NCI-H2081 treated with DMSO at 0.1 percent for 48 hours (cell line): Measurements from ENCODE around the gene PTPN2.
"Not testable (repeated sequence)": the region's sequence is repeated elsewhere in the genome, so short reads cannot be mapped to it uniquely, and the experiment has no call there.

Experiments
- DNase-seq: peaks from one replicate; lab custom pipeline; 2025; lab: John Stamatoyannopoulos, UW

PTPN2 gene

DNA sequence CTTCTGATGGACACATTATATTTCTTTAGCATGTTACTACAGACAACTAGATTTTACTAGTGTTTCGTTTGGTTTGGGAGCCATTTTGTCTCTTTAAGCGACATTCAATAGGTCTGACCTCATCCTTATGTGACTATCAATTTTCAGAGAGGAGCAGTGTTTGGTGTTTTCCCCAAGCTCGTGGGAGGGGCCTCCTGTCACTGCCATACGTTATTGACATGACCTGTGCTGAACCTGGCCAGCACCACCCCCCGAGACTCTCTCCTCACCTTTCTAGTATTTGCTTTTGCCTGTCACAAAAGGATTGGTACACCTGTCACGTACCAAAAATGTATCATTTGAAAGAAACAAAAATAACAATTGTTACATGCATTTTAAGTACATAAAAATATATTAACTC is 111.9 kb downstream of the PTPN2 start:
- DNase-seq = no peak

DNA sequence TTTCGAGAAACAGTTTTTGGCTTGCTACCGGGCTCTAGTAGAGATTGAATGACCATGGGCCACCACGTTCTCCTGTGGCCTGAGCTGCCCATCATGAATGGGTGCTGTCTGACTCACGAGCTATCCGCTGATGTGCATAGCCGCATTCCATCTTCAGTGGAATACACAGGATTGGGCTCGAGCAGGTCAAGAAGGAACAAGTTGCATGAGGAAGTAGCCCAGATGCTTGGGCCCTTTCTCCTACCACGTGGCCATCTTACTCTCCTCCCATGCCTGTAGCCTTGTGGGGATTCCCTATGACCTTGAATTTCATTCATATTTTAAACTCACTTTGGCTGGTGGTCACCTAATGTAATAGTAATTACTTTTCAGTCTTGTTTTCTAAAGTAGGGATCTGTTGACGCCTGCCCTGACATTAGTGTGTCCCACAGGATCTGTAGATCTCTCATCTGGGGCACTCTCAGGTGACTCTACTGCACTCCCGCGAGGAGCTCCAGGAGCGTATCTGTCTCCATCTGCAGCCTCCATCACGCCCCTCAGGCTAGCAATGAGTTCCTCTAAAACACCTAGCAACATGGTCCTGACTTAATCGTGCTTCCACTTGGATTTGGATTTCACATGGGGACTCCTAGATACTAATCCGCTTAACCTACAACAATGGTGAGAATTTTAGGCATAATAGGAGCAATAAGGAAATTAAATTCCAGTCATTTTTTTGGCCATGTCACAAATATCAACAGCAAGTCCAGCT is 113.4 kb downstream of the PTPN2 start:
- DNase-seq = no peak

DNA sequence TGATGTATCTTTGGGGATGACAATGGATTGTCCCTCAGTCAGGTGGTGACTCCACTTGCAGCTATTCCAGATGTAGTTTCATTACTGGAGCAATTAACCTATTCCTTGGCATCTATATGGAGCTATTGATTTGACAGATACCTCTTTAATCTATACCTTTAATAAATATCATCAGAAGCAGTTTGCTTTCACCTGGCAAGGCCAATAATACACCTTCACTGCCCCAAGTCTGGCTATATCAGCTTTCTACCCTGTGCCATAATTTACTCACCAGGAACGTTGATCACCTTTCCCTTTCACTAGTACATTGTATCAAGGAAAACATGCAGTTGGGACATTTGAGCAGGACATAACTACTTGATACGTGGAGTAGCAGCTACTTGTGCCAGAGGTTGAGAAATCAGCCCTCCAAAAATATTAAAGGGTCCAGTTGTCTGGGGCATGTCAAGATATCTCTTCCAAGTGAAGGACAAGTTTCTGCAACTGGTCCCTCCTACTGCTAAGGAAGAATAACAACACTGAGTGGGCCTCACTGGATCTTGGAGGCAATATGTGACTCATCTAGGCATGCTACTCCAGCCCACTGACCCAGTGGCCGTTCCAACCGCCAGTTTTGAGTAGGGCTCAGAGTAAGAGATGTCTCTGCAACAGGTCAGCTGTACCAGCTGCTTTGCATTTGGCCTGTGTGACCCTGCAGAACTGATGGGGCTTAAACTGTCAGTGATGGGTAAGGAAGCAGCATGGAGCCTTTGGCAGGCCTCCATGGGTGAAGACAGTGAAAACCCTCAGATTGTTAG is 114.2 kb downstream of the PTPN2 start:
- no peak for DNase-seq

DNA sequence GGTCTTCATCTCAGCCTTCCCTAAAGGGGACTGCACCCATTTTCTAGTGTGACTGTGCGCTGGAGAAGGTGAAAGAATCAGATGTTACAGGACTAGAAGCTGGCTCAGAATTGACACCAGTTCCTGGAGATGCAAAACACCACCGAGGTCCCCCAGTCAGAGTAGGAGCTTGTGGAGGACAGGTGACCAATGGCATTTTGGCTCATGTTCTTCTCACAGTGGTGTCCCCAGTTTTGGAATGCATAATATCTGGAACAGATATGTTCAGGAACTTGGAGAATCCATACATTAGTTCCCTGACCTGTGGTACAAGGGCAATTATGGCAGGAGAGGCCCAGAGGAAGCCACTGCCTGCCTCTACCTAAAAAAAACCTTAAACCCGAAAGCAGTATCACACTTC is 114.9 kb downstream of the PTPN2 start:
- no peak for DNase-seq

DNA sequence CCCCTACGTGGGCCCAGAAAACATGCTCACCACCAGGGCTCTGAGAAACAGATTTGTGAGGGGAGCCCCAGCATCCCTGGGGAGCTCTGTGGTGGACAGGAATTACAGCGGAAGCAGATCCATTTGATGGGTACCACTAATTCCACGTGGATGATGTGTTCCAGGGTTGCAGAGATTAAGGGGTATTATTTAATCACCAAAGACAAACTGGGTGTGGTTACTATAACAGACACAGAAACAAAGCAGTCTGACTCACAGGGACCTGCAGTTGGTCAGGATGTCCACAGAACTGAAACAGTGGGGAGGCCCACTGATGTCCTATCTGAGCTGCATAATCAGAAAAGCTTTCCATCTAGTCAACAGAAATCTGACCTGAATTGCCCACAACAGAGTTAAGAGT is 115.4 kb downstream of the PTPN2 start:
- no peak for DNase-seq

DNA sequence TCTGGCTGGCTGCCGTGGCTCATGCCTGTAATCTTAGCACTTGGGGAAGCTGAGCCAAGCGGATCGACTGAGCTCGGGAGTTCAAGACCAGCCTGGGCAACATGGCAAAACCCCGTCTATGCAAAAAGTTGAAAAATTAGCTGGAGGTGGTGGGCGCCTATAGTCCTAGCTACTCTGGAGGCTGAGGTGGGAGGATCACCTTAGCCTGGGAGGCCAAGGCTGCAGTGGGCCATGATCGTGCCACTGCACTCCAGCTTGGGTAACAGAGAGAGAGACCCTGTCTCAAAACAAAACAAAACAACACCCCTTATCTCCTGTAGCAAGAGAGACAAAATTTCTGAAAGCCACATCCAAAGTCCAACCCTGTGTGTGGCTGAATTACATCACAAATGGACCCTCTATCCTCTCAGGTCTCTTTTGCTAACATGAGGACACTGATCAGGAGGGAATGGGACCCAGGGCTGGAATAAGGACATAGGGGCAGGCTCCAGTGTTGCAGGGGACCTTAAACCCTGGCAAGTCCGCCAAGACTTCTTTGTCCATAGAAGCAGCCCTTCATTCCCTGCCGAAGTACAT is 116.4 kb downstream of the PTPN2 start:
- DNase-seq = no peak

DNA sequence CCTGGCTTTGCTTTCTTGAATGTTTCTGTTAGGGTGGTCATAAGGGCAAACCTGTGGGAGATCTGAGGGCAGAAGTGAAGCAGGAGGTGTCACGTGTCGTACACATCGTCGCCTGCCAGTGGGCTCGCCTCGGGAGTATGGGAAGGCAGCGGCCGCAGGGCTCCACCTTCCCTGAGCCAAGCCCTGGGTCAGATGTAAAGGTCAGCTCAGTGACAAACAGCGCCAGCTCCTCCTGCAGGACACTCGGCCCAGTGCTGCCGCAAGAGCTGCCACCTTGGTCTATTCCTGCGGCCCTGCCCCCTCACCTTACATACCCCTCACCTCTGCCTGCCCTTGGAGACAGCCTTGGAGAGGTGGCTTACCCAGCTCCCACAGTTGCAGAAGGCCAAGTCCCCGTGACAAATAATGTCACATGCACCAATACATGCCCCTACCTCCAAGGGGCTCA is 117.0 kb downstream of the PTPN2 start:
- DNase-seq = no peak

DNA sequence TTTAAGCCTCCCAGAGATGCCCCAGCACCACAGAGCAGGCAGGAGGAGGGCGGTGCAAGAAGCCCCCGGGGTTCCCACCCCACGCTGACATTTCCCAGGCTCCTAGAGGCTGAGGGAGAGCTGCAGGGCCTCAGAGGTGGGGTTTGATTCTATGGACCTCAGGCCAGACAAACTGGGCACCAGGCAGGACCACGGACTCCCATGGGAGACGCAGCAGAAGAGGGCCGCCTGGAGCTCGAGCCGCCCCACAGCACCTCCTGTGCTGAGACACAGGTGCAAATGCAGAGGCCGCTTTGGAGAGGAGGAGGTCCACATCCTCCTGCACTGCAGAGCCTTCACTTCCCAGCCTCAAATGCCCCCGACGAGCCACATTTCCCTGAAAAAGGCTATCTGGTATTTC is 118.5 kb downstream of the PTPN2 start:
- DNase-seq = no peak

DNA sequence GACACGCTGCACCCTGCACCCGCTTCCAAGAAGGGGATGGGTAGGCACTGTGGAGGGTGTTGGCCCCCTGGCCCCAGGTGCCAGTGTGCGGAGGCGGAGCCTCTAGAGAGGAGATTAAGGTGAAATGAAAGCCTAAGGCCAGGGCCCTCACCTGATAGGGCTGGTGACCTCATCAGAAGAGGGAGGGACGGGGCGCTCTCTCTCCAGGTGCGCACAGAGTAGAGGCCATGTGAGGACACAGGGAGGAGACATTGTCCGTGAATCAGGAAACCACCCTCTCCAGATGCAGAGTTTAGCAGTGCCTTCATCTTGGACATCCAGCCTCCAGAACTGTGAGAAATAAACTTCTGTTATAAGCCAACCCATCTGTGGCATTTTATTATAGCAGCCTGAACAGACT is 118.9 kb downstream of the PTPN2 start:
- DNase-seq = no peak

DNA sequence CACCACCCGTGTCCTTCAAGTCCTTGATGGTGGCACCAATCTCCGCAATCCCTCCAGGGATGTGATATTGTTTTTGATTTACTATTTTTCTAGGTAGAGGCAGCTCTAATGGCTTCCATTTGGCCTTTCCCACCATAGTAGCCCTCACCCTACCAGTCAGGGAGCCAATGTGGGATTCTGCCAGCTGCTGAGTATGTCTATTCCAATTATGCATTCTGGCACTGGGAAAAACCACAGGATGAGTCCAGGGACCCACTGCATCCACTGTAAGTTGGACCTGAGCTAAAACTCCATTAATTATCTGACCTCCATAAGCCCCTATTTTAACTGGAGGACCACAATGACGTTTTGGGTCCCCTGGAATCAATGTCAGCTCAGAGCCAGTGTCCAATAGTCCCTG is 125.5 kb downstream of the PTPN2 start:
- DNase-seq = not testable (repeated sequence)

DNA sequence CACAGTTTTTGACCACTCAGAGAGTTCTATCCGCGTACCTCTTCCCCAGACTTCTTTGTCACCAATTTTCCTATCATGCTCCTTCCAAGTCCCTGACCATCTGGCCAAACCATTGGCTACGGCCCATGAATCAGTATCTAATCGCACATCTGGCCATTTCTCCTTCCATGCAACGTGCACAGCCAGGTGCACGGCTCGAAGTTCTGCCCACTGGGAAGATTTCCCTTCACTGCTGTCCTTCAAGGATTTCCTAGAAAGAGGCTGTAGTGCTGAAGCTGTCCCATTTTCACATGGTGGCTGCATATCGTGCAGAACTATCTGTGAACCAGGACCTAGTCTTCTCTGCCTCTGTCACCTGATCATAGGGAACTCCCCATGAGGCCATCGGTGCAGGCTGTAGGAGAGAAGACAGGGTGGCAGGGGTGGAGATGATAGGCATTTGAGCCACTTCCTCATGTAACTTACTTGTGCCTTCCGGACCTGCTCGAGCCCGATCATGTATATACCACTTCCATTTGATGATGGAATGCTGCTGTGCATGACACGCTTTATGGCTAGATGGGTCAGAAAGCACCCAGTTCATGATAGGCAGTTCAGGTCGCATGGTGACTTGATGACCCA is 127.3 kb downstream of the PTPN2 start:
- DNase-seq = not testable (repeated sequence)

DNA sequence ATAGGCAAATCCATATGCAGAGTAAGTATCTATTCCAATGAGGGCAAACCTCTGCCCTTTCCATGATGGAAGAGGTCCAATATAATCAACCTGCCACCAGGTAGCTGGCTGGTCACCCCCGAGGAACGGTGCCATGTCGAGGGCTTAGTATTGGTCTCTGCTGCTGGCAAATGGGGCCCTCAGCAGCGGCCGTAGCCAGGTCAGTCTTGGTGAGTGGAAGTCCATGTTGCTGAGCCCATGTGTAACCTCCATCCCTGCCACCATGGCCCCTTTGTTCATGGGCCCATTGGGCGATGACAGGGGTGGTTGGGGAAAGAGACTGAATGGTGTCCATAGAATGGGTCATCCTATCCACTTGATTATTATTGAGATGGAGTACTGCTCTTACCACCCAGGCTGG is 128.4 kb downstream of the PTPN2 start:
- DNase-seq = not testable (repeated sequence)

DNA sequence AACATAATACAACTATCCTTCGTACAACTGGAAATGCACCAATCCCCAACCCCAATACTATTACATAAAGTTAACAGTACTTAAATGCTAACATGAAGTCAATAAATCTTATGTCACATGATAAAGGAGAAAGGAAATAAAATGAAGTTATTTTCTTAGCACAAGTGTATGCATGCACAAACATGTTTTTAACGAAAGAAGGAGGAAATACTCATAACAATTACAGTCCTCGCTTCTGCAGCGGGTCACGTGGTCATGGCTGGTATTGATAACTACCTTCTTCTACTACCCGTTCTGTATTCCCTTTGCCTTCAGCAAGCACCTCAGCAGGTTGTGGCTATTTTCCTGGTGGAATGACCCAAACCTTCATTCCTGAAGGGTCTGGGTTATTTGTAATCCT is 129.5 kb downstream of the PTPN2 start:
- no peak for DNase-seq

DNA sequence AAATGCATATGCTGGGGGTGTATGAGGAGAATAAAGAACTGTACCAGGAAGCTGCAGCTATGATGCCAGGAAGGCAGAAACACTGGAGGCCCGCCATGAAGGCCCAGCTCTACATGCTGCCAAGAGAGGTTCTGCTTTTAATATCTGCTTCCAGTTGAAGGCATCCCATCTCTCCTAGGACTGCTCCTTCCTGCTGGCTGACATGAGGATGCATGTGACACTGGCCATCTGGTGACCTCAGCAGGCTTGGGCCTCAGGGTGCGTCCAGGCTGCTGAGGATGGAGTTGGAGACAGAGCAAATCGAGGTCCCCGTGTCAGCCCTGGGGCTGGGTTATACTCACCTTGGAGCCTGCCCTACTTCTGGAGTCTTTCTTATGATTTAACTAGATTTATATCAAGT is 132.1 kb downstream of the PTPN2 start:
- no peak for DNase-seq

DNA sequence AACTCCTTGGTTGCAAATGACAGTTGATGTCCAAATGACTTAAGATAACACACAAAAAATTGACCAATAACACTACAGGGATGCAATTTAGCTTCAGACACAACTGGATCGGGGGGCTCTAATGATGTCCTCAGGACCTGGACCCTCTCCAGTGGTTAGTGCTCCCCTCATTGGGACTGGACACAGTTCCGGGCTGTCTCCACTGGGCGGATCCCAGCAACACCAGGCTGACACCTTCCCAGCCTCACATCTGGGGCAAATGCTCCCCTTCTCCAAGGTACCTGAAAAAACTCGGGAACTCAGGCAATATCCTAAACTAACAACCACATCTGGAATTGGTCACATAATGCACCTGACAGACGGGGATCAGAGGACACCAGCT is 132.5 kb downstream of the PTPN2 start:
- no peak for DNase-seq

DNA sequence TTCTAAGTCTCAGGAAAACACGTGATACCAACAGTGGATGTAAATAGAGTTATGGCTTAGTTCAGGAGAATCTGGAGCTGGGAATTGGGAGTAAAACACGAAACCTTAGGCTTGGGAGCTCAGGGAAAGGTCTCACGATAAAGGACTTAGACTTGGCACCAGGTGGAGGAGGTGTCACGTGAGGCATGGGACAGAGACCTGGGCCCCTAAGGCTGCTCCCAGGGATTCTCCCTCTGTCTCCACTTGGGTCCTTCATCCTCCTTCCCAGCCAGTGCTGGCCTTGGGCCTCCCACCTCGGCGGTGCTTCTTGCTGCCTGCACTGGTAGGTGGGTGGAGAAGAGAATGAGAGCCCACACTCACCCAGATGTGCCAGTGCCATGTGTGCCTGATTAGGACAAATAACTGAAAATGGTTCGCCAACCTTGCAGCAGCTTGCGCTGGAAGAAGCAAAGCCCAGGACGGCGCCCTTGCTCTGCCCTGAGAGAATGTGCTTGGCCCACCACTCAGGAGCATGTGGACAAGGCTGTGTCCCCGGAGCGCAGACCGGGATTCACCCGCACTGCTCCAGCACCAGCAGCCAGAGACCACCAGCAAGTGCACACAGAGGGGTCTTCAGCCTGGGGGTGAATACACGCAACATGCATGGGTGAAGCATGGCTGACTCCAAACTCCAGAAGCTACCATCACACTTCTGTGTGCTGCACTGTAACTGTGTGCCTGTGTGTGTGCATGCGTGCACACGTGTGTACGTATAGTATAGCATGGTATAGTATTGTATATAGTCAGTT is 133.1 kb downstream of the PTPN2 start:
- DNase-seq = no peak

DNA sequence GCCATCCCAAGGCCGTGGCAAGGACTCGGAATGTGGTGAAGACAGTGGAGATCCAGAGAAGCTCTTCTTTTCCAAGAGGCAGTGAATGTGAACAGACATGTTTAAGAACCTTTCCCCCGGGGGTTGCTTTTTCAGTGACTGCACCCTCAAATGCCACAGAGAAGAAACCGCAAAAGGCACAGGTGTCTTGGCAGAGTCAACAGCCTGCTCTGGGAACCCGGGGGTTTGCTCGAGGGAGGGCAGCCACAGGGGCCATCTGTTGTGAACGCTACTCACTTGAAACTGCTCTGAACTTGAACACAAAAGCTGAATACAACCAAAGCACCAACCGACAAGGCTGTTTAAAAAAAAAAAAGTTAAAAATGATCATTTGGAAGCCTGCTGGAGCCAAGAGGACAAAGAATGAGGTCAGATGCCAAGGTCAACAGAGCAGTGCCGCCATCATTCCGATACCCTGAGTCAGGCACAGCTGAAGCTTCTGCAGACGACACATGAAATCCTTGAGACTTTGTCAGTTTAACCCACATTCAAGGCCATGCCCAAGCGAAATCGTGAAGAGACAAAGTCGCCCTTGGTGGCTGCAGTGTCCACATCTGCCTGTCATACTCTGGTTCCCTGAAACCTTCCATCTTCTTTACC is 133.8 kb downstream of the PTPN2 start:
- DNase-seq = no peak

DNA sequence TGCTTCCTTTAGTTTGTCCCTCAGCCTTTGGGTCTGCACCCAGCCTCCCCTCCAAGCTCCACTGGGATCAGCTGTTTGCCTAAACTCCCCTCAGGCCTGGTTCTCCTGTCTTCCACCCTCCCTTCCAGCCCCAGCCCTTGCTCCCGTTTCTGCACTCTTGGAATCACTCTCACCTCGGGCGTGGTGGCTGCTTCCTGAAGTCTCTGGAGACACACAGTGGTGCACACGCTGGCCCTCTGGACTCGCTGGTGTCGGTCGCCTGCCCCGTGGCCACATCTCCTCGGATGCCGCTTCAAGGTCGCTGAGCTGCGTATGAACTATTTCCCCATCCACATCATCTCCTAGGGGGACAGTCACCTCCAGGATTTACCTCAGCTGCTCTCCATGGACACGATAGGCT is 134.9 kb downstream of the PTPN2 start:
- DNase-seq = no peak

DNA sequence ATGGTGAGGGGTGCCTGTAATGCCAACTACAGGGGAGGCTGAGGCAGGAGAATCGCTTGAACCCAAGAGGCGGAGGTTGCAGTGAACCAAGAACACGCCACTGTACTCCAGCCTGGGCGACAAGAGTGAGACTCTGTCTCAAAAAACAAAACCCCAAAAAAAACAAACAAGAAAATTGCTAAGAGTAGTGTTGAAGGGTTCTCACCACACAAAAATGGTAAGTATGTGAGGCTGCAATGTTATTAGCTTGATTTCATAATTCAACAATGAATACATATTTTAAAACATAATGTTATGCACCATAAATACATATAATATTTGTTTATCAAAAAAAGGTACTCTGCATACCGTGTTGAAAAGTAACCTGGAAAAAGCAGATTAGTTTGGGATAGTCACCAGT is 135.4 kb downstream of the PTPN2 start:
- no peak for DNase-seq

DNA sequence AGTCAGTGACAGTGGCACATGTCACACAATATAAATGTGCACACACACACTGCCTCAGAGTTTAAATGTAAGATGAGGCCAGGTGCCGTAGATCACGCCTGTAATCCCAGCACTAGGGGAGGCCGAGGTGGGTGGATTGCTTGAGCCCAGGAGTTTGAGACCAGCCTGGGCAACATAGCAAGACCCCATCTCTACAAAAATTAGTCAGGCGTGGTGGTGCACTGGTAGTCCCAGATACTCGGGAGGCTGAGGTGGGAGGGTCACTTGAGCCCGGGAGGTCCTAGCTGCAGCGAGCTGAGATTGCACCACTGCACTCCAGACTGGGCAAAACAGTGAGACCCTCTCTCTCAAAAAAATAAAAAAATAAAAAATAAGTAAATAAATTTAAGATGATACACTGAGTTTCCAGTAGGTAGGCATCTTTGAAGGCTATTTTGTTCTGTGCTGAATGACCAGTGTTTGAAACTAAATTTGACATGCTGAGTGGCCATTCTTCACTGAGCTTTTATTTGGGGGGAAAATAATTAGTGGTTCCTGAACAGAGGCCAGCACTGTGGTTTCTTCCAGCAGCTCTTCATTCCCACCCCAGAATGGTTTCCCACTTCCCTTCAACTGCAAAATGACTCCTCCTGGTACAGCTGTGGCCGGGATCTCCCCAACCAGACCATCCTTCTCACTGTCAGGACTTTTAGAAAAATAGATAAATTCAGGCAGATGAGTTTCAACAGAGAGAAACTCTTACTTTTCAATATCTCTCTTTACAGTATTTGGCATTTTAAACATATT is 136.3 kb downstream of the PTPN2 start:
- no peak for DNase-seq
